Right lobe of liver (tissue), 4 donors: ENCODE data around the gene MYH6.

Experiments used
- POLR2A ChIP-seq: fragments of 450-650 bp; IDR thresholded peaks from one replicate; pipeline ENCODE4 v1.6.1; 2017; ENCODE audit warnings: antibody characterized with exemption, mild to moderate bottlenecking
- TF ChIP-seq, protein P1 (sequence below), 4 donors: fragments of 200-600 bp in 3 of 4; fragments of 450-650 bp in 1 of 4; IDR thresholded peaks; one replicate each; pipeline versions ENCODE4 v1.5.1 to v1.8.0; 2016 to 2022; ENCODE audit warnings: antibody characterized with exemption in 4 of 4, mild to moderate bottlenecking in 2 of 4
- donor health status: DM: no; HTN: no; CAD: no.
- donor health status: DM: no; HTN: no; CAD: no.
- donor health status: DM: no; HTN: yes; CAD: no.

DNA sequence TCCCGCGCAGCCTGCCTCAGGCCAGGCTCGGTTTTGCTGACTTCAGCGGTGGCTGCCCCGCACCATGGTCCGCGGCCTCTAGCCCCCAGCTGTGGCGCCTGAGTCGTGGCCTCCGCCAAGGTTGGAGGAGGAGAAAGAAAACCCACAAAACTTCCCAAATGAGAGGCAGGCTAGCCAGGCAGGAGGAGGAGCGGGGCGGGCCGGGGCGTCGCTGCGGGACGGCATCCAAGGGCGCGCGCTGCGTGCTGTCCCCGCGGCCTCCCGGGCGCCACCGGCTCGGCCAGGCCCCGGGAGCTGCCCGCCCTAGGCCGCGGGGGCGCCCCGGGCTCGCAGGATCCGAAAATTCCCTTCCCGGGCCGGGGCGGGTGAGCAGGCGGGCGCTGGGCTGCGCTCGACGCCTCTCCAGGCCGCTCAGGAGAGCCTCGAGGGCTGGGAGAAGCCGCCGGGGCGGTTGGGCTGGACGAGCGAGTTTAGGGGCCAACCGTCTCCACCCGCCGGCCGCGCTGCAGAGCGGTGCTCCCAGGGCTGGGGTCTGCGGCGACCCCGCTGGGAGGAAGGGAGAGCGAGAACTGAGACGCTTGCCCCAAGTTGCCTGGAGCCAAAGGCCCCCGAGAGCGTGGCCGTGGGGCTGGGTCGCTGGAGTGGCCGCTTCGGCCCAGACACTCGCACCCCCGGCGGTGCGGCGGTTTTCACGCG lies 42.9 kb downstream of the MYH6 start, which contains the start of gene EFS:
- TF ChIP-seq, protein P1, sequence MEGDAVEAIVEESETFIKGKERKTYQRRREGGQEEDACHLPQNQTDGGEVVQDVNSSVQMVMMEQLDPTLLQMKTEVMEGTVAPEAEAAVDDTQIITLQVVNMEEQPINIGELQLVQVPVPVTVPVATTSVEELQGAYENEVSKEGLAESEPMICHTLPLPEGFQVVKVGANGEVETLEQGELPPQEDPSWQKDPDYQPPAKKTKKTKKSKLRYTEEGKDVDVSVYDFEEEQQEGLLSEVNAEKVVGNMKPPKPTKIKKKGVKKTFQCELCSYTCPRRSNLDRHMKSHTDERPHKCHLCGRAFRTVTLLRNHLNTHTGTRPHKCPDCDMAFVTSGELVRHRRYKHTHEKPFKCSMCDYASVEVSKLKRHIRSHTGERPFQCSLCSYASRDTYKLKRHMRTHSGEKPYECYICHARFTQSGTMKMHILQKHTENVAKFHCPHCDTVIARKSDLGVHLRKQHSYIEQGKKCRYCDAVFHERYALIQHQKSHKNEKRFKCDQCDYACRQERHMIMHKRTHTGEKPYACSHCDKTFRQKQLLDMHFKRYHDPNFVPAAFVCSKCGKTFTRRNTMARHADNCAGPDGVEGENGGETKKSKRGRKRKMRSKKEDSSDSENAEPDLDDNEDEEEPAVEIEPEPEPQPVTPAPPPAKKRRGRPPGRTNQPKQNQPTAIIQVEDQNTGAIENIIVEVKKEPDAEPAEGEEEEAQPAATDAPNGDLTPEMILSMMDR (IDR thresholded peaks at IDR 0.05) = no peak
- no peak for TF ChIP-seq POLR2A
